CD4-positive, alpha-beta T cell treated with Interleukin-15 for 1 hour (primary cell): ENCODE results near the gene HSFX3.
"Not testable (repeated sequence)": the region's sequence is repeated elsewhere in the genome, so short reads cannot be mapped to it uniquely, and the experiment has no call there.

Source experiments
- DNase-seq: peaks from one replicate; pipeline ENCODE4 v3.0.0-alpha.2; 2020

HSFX3 gene

DNA sequence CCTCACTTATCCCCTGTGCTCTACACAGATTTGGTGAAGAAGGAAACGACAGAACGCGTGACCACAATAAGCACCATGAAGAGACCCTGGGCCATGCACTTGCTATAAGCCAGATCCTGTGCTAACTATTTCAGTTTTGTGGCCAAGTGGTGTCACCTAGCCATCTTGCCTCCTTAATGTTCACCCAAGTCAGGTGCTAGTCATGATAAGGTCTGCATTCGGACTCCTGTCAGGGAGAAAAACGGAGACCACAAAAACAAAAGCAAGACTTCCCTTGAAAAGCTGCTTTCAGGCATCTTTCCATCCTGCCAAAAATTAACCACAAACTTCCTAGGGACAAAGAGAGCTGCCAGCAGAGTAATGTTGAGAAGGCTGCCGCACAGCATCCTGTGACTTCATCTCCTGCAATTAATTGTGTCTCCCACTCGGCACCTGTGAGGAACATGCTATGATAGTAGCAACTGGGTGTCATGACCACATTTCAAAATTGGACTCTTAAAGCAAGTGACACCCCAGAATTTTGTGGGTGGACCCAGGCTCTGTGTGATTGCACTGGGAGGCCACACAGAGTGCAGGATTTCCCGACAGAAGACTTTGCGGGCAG, 35.8 kb downstream of the HSFX3 start:
- DNase-seq, result no peak

DNA sequence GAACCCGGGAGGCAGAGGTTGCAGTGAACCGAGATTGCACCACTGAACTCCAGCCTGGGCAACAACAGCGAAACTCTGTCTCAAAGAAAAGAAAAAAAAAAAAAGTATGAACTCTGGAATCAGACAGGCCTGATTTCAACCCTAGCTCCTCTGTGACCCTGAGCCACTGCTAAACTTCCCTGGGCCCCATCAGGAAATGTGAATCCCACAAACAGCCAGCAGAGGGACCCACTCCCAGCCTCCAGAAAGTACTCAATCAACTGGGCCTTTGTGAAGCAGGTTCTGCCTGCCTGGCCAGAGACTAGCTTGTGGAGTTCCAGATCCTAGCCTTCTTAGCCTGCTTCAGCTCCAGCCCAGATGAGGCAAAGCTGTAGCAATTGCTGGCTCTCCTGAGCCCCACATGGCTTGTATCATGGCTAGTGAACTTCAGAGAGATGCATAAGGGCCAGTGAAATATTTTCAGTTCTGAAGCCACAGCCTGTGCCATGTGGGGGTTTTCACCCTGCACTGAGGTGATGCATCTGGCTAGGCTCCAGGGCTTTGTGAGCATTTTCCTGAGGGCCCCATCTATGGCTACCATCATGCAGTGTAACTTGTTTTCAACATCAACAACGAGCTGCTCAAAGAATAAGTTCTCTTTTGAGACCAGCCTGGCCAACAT, 37.4 kb downstream of the HSFX3 start:
- peak; percentile 65 for DNase-seq

DNA sequence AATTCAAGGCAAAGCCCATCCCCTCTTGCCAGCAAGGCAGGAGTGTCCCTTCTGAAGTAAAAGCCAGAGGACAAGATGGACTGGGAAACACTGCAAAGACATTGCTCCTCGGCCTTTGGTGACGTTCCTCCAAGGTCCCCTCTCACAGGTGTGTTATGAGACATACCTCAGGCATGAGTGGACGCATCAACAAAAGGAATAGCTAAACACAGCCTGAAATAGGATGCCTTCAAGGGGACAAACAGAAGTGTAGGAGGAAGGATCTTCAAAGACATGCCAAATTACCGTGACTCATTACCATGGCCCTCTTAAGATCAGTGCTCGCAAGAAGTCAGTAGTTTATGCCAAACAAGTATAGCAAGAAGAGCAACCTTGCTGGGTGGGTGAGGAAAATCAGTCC, 38.6 kb downstream of the HSFX3 start:
- DNase-seq, result no peak

DNA sequence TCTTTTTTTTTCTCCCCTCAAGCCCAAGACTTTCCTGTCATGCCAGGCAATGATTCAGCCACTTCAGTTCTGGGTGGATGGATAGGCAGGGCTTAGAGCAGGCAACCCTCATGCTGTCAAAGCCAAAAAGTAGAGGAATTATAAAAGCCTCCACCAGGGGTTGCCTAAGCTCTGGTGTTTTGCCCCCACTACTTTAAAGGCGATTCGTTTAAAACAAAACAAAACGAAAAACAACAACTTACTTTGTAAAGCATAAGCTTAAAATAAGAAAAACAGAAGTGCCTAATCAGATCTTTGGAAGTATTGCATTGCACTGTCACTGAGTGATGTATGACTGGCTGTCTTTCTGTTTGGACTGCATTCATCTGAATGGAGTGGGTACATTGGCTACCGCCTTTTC, 39.3 kb downstream of the HSFX3 start:
- DNase-seq, result no peak

DNA sequence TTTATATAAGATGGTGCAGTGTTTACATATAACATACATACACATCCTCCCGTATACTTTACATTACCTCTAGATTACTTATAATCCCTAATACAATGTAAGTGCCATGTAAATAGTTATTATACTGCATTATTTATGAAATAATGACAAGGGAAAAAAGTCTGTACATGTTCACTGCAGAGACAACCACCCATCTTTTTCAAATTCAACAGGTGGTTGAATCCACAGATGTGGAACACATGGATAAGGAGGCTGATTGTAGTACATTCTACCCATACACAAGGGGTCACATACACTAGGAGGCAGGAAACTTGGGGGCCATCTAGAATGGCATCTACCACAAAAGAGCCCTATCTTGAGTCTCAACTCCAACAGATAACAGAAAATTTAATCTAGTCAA, 41.3 kb downstream of the HSFX3 start:
- DNase-seq, result no peak

DNA sequence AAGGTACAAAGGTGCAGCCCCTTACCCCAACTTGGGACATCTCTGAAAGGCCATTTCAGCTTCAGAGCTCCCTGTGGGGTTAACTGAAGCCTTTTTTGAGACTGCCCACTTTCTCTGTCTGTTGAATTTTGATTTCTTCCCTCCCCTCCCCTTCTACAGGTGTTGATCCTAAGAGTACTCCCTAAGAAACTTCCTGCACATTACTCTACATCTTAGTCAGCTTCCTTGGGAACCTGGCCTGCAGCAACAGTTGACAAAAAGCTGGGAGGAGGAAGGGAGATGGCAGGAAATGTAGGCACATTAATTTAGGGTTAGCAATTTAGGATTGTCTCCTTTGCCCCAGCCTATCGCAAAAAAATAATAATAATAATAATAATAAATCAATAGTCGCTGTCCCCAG, 43.4 kb downstream of the HSFX3 start:
- DNase-seq, result no peak

DNA sequence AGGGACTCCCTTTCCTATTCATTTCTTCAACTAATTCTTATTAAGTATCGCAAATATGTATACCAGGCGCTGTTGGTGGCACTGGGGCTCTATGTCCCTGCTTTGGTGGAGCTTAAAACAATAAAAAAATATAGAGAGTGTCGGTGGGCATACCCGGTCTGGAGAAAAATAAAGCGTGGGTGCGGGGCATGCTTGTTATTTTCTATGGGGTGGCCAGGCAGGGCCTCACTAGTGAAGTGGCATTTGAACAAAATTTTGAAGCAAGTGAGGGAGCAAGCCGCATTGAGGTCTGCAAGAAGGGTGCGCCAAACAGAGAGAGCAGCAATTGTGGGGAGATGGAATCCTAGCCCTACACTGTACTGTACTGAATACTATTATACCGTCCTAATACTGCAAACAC, 44.1 kb downstream of the HSFX3 start:
- no peak for DNase-seq

DNA sequence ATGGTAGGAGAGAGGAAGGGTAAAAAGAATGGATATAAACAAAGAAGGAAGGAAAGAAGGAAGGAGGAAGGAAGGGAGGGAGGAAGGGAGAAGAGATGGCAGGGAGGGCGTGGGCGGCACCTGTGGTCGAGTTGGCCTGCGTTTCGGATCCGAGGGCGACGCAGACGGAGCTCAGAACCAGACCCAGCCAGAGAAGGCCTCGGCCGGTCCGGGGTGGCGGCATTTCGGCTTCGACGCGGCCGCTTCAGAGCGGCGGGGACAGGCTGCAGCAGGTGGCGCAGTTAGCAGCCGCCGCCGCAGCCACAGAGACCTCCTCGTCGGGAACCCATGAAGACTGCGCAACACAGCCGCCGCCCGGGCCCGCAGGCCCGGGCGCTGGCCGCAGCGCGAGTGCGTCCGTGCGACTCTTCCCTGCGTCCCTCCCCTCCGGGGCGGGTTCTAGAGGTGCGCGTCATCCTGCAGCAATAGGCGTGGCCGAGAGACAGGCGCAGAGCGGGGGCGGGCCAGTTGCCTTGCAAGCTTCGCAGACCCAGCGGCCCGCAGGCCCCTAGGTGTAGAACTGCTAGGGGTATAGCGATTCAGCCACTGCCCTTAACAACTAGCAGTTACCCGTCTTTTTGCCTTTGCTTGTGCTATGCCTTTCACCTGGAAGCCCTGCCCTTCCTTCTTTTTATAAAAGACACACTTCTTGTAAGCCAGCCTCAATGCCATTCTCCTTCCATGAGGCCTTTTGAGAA, 44.6 kb downstream of the HSFX3 start, which contains the start of gene IDS:
IDS (minus strand) TSS at position 392 of the 737 bp plus-strand sequence; CDS start at position 223, 169 bp downstream.
- DNase-seq, result peak; percentile 93

DNA sequence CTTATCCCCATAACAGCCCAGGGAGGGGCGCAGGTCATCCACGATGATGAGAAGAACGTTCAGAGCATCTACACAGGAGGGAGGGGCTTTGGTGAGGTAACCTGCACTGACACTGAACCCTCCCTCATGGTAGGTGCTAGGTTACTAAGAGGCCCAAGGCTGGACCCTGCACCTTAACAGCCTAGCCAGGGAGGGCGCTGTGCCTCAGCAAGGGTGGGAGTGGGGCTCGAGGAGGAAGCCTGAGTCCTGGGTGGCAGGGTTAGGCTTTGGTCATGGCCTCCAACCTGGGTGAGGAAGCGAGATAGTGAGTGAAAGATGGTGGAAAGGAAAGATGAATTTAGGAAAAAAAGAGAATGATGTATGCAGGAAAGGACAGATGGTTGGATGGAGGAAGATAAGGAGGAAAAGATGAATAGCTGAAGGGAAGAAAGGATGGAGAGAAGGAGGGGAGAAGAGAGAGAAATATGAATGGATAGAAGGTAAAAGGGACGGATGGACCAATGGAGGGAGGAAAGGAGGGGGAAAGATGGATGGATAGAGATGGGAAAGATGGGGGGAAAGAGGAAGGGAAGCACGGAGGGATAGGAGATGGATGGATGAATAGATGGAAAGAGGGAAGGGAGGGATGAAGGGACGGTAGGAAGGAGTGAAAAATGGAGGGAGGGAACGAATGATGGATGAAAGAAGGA, 45.4 kb downstream of the HSFX3 start:
- DNase-seq, result peak; percentile 81

DNA sequence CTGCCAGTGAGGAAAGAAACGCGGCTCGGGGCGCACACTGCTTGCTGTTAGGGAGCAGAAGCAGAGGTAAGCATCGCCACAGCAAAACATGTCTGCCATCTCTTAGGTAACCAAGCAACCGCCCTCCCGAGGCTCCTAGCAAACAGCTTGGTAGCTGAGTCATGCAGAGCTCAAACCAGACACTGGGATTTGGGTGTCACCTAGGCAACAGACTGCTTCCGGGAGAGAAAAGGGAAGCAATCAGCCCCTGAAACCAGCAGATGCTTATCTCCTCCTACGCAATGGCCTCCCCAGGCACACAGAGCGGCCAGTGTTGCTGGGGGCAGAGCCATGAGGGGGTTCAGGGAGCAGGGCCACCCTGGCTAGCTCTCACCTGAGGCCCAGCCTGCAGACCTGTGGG, 46.3 kb downstream of the HSFX3 start:
- DNase-seq, result peak; percentile 91

DNA sequence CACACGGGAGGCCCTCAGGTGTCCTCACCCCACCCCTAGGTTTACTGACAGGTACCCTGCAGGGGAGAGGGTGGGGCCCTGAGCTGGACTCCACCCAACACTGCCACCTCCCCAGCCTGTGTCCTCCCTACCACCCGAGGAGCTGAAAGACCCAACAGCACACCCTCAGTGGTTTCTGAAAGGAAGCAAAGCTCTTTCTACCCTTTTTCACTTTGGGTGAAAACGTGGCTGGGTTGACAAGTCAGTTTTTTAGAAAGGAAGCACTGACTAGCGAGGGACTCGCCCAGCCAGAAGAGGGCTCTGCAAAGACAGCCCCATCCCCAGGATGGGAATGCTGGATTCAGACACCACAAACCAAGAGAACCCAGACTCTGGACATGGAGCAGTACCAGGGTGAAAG, 46.8 kb downstream of the HSFX3 start:
- DNase-seq, result not testable (repeated sequence)

DNA sequence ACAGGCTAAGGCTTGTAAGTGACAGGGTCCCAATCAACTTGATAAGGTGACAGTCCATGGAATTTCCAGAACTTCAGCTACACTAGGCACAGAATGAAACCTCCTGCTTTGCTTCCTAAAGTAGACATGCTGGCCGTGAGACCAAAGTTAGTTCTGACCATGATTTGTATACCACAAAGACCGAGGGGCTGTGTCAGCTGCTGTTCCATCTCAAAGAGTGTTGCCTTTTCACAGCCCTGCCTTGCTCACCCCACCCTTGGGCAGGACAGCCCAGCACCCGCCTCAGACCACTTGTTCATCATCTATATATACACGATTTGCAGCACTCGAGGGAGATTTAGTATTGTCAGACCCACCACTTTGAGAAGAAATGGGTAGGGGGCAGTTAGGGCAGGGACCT, 50.0 kb downstream of the HSFX3 start:
- no peak for DNase-seq

DNA sequence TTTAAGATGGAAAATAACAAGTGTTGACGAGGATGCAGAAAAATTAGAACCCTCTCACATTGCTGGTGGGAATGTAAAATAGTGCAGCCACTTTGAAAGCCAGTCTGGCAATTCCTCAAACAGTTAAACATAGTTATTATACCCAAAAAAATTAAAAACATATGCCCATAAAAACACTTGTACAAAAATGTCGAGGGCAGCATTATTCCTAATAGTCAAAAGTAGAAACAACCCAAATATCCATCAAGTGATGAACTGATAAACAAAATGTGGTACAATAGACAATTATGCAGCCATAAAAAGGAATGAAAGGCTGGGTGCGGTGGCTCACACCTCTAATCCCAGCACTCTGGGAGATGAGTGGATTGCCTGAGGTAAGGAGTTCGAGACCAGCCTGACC, 51.0 kb downstream of the HSFX3 start:
- no peak for DNase-seq
